ENCODE data around the gene NME3.

- TF ChIP-seq, protein P1, sequence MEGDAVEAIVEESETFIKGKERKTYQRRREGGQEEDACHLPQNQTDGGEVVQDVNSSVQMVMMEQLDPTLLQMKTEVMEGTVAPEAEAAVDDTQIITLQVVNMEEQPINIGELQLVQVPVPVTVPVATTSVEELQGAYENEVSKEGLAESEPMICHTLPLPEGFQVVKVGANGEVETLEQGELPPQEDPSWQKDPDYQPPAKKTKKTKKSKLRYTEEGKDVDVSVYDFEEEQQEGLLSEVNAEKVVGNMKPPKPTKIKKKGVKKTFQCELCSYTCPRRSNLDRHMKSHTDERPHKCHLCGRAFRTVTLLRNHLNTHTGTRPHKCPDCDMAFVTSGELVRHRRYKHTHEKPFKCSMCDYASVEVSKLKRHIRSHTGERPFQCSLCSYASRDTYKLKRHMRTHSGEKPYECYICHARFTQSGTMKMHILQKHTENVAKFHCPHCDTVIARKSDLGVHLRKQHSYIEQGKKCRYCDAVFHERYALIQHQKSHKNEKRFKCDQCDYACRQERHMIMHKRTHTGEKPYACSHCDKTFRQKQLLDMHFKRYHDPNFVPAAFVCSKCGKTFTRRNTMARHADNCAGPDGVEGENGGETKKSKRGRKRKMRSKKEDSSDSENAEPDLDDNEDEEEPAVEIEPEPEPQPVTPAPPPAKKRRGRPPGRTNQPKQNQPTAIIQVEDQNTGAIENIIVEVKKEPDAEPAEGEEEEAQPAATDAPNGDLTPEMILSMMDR (IDR thresholded peaks at IDR 0.05; ENCODE audit: extremely low read depth in 1 of 2, insufficient read depth in 1 of 2, low read depth in 1 of 2, low read length in 2 of 2): no peak
- TF ChIP-seq POLR2A (IDR thresholded peaks at IDR 0.05; ENCODE audit: low read depth, low read length) (no peak), POLR2AphosphoS5 (IDR thresholded peaks at IDR 0.05; ENCODE audit: insufficient read depth, low read depth, low read length) (no peak), GATA2 (IDR thresholded peaks at IDR 0.05; ENCODE audit: insufficient read depth, insufficient read length, low read depth, low read length) (no peak), EZH2 (IDR thresholded peaks at IDR 0.05; ENCODE audit: borderline replicate concordance, low read depth, low read length, severe bottlenecking) (no peak), MAX (IDR thresholded peaks at IDR 0.05; ENCODE audit: insufficient read depth, insufficient read length) (no peak), MYC (IDR thresholded peaks at IDR 0.05; ENCODE audit: low read depth, low read length) (no peak), JUN (IDR thresholded peaks at IDR 0.05; ENCODE audit: borderline replicate concordance, insufficient read depth, insufficient read length, low read depth) (no peak), FOS (IDR thresholded peaks at IDR 0.05; ENCODE audit: borderline replicate concordance, insufficient read depth, low read length) (no peak)
Measured at GRCh38 chr16:1800701-1801100, 29.4 kb upstream of the NME3 start.

All from endothelial cell of umbilical vein (primary cell).